Stomach smooth muscle (tissue), 2 donors: ENCODE results near the gene CACNA1G.
A peak's percentile ranks its signal among the peaks of the same experiment; 100 is the strongest.

Experiments used
- H3K27ac ChIP-seq: one replicate; pipeline ENCODE4 v1.7.0; 2013; ENCODE audit warnings: mild to moderate bottlenecking, low read length, inconsistent platforms
- H3K27me3 ChIP-seq, 2 donors: one replicate each; pipeline ENCODE4 v1.7.0; 2013; ENCODE audit warnings: low read length in 2 of 2; ENCODE audit not compliant: insufficient read depth in 2 of 2, control insufficient read depth in 1 of 2
- H3K36me3 ChIP-seq, 2 donors: one replicate each; pipeline ENCODE4 v1.7.0; 2013; ENCODE audit warnings: low read length in 2 of 2; ENCODE audit not compliant: control insufficient read depth in 2 of 2, insufficient read depth in 2 of 2
- H3K4me1 ChIP-seq: one replicate; pipeline ENCODE4 v1.7.0; 2013; ENCODE audit warnings: low read length; ENCODE audit not compliant: control insufficient read depth, insufficient read depth
- H3K4me3 ChIP-seq, 2 donors: one replicate each; pipeline ENCODE4 v1.7.0; 2013; ENCODE audit warnings: low read length in 2 of 2
- H3K9ac ChIP-seq, 2 donors: one replicate each; pipeline ENCODE4 v1.7.0; 2013; ENCODE audit warnings: low read length in 2 of 2, mild to moderate bottlenecking in 1 of 2
- H3K9me3 ChIP-seq, 2 donors: one replicate each; pipeline ENCODE4 v1.7.0; 2013; ENCODE audit warnings: low read length in 2 of 2; ENCODE audit not compliant: control insufficient read depth in 2 of 2
- donor health status: healthy.
- donor health status: Pancreatic carcinoma.

CACNA1G gene

DNA sequence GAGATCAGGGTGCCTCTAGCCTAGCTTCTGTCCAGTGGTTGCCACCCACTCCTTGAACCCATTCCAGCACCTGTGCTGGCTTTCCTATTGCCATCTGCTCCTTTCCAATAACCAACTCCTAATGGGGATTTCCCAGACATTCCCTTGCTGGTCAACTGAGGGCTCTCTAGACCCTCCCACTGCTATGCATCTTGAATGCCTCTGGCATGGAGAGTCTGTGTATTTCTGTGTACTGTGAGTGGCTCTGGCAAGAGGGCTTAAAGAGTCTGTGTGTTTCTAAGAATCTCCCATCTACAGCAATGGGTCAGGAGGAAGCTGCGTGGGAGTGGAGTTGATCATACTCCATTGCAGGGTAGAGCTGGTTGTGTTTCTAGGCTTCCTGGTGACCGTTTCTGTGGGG, 39.0 kb upstream of the CACNA1G start:
- Histone ChIP-seq H3K27me3 (no peaks in the 10 kb centered on the region), H3K36me3 (no peaks in the 10 kb centered on the region), H3K9me3 (no peaks in the 10 kb centered on the region), H3K4me3 (no peak overlapping the region), H3K4me1 (no peaks in the 10 kb centered on the region), H3K9ac (no peak overlapping the region), H3K27ac (no peak overlapping the region)

DNA sequence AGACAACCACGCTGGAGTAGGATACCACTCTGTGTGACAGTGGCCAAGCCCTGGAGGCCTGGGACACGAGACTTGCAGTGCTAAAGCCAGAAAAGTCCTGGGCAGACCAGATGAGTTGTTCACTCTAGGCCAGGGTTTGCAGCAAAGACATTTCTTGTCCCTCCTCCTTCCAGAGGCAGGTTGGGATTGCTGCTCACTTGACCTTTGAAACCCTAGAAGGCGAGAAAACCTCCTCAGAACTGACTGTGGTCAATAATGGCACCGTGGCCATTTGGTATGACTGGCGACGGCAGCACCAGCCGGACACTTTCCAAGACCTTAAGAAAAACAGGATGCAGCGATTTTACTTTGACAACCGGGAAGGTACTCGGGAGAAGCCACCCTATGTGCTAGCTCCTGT, 37.7 kb upstream of the CACNA1G start:
- H3K27me3 ChIP-seq: no peaks in the 10 kb centered on the region
- no peaks in the 10 kb centered on the region for H3K9me3 ChIP-seq
- no peak overlapping the region for H3K9ac ChIP-seq
- H3K36me3 ChIP-seq: no peaks in the 10 kb centered on the region
- no peak overlapping the region for H3K4me3 ChIP-seq
- no peaks in the 10 kb centered on the region for H3K4me1 ChIP-seq
- no peak overlapping the region for H3K27ac ChIP-seq

GRCh38 chr17:50523208-50523607, 37.3 kb upstream of the CACNA1G start:
- no peak overlapping the region for H3K27ac ChIP-seq
- no peaks in the 10 kb centered on the region for H3K4me1 ChIP-seq
- H3K27me3 ChIP-seq: no peaks in the 10 kb centered on the region
- no peaks in the 10 kb centered on the region for H3K9me3 ChIP-seq
- H3K9ac ChIP-seq: no peak overlapping the region
- H3K4me3 ChIP-seq: no peak overlapping the region
- H3K36me3 ChIP-seq: no peaks in the 10 kb centered on the region

GRCh38 chr17:50524838-50525237, 35.7 kb upstream of the CACNA1G start:
- no peak overlapping the region for H3K9ac ChIP-seq
- H3K4me1 ChIP-seq: no peaks in the 10 kb centered on the region
- no peaks in the 10 kb centered on the region for H3K36me3 ChIP-seq
- H3K4me3 ChIP-seq: no peak overlapping the region
- H3K27ac ChIP-seq: no peak overlapping the region
- H3K9me3 ChIP-seq: no peaks in the 10 kb centered on the region
- peaks cover 1 to 6% of the 10 kb centered on the region in 2 donors for H3K27me3 ChIP-seq

DNA sequence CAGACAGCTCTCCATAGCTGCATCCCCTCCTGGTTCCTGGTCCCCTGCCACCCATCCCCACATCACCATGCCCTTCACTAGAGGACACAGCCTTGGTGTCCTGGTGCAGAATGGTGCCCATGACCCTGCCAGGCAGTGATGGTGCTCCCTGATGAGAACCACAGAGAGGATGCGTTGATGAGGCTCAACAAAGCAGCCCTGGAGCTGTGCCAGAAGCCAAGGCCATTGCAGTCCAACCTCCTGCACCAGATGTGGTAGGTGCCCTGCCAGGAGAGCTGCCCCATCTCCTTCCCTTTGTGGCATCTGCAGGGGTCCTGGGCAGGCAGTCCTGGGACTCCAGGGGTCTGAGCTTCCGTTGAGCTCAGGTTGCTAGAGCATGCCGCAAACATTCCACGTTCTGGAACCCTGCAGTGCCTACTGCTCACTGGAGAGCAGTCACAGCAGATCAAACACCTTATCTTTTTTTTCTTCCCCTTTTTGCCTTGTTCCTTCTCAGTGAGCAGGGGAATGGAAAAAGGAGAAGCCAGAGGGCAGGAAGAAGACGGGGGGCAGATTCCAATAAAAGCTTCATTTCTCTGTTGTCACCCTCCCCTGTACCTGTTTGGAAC, 33.3 kb upstream of the CACNA1G start:
- no peaks in the 10 kb centered on the region for H3K9me3 ChIP-seq
- H3K4me3 ChIP-seq: no peak overlapping the region
- H3K27me3 ChIP-seq: peaks cover 18 to 21% of the 10 kb centered on the region in 2 donors
- no peak overlapping the region for H3K27ac ChIP-seq
- no peaks in the 10 kb centered on the region for H3K36me3 ChIP-seq
- H3K9ac ChIP-seq: no peak overlapping the region
- H3K4me1 ChIP-seq: no peaks in the 10 kb centered on the region

DNA sequence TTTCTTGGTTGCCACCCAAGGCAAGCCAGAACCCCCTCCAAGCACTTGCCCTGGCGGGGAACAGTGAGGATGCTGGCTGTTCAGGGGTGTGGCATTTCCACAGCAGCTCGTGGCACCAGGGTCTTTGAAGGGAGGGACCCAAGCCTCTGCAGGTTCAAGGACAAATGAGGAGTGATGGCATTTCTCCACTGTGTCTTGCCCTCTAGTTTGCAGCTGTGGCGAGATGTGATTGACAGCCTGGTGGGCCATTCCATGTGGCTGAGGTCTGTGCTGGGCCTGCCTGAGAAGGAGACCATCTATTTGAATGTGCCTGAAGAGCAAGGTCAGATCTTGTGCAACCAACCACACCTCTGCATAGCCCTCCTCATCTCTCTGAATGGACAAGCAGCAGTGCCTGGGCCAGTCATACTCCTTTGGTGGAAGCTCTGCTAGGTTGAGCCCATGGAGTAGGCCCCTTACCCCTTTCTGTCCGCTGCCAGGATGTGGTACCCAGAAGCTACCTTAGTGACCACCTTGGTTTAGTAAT, 32.5 kb upstream of the CACNA1G start:
- H3K27ac ChIP-seq: no peak overlapping the region

DNA sequence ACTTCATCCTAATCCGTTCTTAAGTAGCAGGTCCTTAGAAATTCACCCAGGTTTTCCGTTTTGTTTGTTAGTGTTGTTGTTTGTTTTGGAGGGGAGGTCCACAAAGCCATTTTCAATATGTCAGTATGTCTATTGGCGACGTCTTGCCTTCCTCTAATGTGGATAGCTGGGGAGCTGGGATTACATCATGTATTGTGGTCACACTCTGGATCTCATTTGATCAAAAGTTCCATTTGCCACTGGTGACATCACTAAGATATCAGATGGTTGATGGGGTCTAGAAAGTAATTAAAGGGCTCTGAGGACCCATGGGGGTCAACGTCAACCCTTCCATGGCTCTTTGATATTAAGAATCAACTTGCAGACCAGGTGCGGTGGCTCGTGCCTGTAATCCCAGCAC, 30.7 kb upstream of the CACNA1G start:
- H3K27me3 ChIP-seq: peaks cover 31 to 45% of the 10 kb centered on the region in 2 donors
- H3K27ac ChIP-seq: no peak overlapping the region
- H3K9me3 ChIP-seq: no peaks in the 10 kb centered on the region
- H3K4me3 ChIP-seq: no peak overlapping the region
- no peak overlapping the region for H3K9ac ChIP-seq
- peaks cover 17% of the 10 kb centered on the region for H3K4me1 ChIP-seq
- no peaks in the 10 kb centered on the region for H3K36me3 ChIP-seq

More for the DNA sequence above, 32.5 kb upstream of the CACNA1G start:
- H3K9me3 ChIP-seq: no peaks in the 10 kb centered on the region
- H3K27me3 ChIP-seq: peaks cover 24 to 29% of the 10 kb centered on the region in 2 donors
- H3K4me1 ChIP-seq: peaks cover 5% of the 10 kb centered on the region
- H3K4me3 ChIP-seq: no peak overlapping the region
- no peak overlapping the region for H3K9ac ChIP-seq
- no peaks in the 10 kb centered on the region for H3K36me3 ChIP-seq

GRCh38 chr17:50531428-50532025, 29.0 kb upstream of the CACNA1G start:
- H3K9ac ChIP-seq: no peak overlapping the region
- H3K4me1 ChIP-seq: peaks cover 17% of the 10 kb centered on the region
- no peak overlapping the region for H3K4me3 ChIP-seq
- no peaks in the 10 kb centered on the region for H3K9me3 ChIP-seq
- no peak overlapping the region for H3K27ac ChIP-seq
- peaks cover 33 to 48% of the 10 kb centered on the region in 2 donors for H3K27me3 ChIP-seq
- no peaks in the 10 kb centered on the region for H3K36me3 ChIP-seq

DNA sequence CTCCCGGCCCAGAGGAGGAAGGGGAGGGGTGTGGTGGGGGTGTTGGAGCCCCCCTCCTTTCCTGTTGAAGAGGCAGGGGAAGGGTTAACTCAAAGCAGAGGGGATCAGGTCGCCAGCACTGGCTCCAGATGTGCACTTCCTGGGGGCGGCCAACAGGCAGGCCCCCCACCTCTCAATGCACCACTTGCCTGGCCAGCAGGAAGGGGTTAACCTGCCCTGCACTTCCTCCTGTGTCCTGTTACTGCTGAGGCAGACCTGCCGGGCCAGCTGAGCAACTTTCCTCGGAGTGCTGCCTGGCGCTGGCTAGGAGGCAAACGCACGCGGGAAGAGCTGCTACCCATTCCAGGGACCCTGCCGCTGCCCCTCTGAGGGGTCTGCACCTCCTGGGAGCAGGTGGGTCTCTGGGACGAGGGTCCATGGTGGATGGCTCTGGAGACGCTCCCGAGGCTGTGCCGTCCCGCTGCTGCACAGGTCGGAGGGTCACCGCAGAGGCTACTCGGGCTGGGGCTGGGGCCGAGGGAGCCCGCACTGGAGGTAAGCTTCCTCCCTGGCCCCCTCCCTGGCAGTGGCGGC, 28.0 kb upstream of the CACNA1G start, which contains the start of gene EPN3:
Gene EPN3, plus strand, starts transcription at position 284 of the 573 bp plus-strand sequence. CDS start 3,822 bp downstream, outside the sequence.
- Histone ChIP-seq H3K4me3 (peak within 1 kb of the TSS in 1 of 2 donors; percentile 15), H3K27ac (no peak within 1 kb of the TSS), H3K9ac (no peak within 1 kb of the TSS), H3K27me3 (peaks cover 33 to 48% of the 10 kb centered on the region in 2 donors), H3K9me3 (no peaks in the 10 kb centered on the region), H3K4me1 (peaks cover 17% of the 10 kb centered on the region), H3K36me3 (no peaks in the 10 kb centered on the region)

- Histone ChIP-seq H3K4me3 (peak overlapping the region in 1 of 2 donors; percentile 15), H3K4me1 (peaks cover 17% of the 10 kb centered on the region), H3K27me3 (peaks cover 33 to 48% of the 10 kb centered on the region in 2 donors), H3K9ac (no peak overlapping the region), H3K36me3 (no peaks in the 10 kb centered on the region), H3K27ac (no peak overlapping the region), H3K9me3 (no peaks in the 10 kb centered on the region)
Measured at GRCh38 chr17:50533185-50533584, 27.3 kb upstream of the CACNA1G start.
